IMR-90 (cell line): Measurements from ENCODE around the gene ADAMTS13. TPM values are rescaled to one million over a fixed set of nuclear protein-coding genes. Genes with fewer than 3 reads are reported as not detected.

Experiments
- ATAC-seq: fragments of 200-7000 bp; cut with Tn5 transposase; 2 replicates; pipeline ENCODE4 v1.9.1; 2020; ENCODE audit warnings: low read depth, mild to moderate bottlenecking, moderate library complexity
- BruUV-seq: library from RNA; stranded (reverse); fragments of 400-500 nt; replicated peaks from 2 replicates; lab custom pipeline; 2021; lab: Mats Ljungman, UMichigan
- CTCF ChIA-PET: fragments of 300-600 bp; formaldehyde crosslinking; extraction: SDS; loops from one replicate; lab custom pipeline; 2021; ENCODE audit warnings: antibody characterized with exemption; lab: Yijun Ruan, JAX
- POLR2A ChIA-PET: fragments of 300-600 bp; sonication (Branson Sonifier 250); formaldehyde crosslinking; loops from one replicate; lab custom pipeline; 2022; ENCODE audit warnings: antibody characterized with exemption; ENCODE audit not compliant: unreplicated experiment; lab: Charles Lee
- DNase-seq: peaks from one replicate; pipeline ENCODE4 v3.0.0; 2013
- H2AFZ ChIP-seq: replicated peaks from 2 replicates; pipeline ENCODE3; 2013; ENCODE audit warnings: low read length, mild to moderate bottlenecking; ENCODE audit not compliant: poor library complexity
- H2AK5ac ChIP-seq: 2 replicates; pipeline ENCODE4 v1.6.1; 2013; ENCODE audit warnings: low read depth, low read length, inconsistent platforms
- H2AK9ac ChIP-seq: replicated peaks from 2 replicates; pipeline ENCODE3; 2013; ENCODE audit warnings: mild to moderate bottlenecking, low read depth, low read length, moderate library complexity; ENCODE audit not compliant: poor library complexity
- H2BK120ac ChIP-seq: 2 replicates; pipeline ENCODE4 v1.6.1; 2013; ENCODE audit warnings: low read depth, low read length, inconsistent platforms
- H2BK15ac ChIP-seq: 3 replicates; pipeline ENCODE4 v1.6.1; 2013; ENCODE audit warnings: low read depth, low read length, inconsistent platforms
- H2BK20ac ChIP-seq: 2 replicates; pipeline ENCODE4 v1.6.1; 2013; ENCODE audit warnings: low read depth, mild to moderate bottlenecking, inconsistent platforms, low read length, moderate library complexity
- H2BK5ac ChIP-seq: 2 replicates; pipeline ENCODE4 v1.6.1; 2013; ENCODE audit warnings: mild to moderate bottlenecking, low read depth, low read length, inconsistent platforms; ENCODE audit not compliant: poor library complexity, severe bottlenecking
- H3K14ac ChIP-seq: replicated peaks from 2 replicates; pipeline ENCODE4 v1.6.1; 2013; ENCODE audit warnings: low read depth, low read length, inconsistent platforms
- H3K18ac ChIP-seq: 2 replicates; pipeline ENCODE4 v1.6.1; 2013; ENCODE audit warnings: low read depth, low read length, control low read depth
- H3K23ac ChIP-seq: 2 replicates; pipeline ENCODE4 v1.6.1; 2013; ENCODE audit warnings: low read depth, low read length, inconsistent platforms
- H3K27ac ChIP-seq: 2 replicates; pipeline ENCODE4 v1.5.1; 2013; ENCODE audit warnings: mild to moderate bottlenecking, control low read depth, low read length; ENCODE audit not compliant: insufficient read depth
- H3K27me3 ChIP-seq: 2 replicates; pipeline ENCODE4 v1.6.1; 2013; ENCODE audit warnings: low read length; ENCODE audit not compliant: control insufficient read depth, insufficient read depth
- H3K36me3 ChIP-seq: 2 replicates; pipeline ENCODE4 v1.6.1; 2013; ENCODE audit warnings: low read length, mixed read lengths; ENCODE audit not compliant: control insufficient read depth, insufficient read depth
- H3K4ac ChIP-seq: 2 replicates; pipeline ENCODE4 v1.6.1; 2013; ENCODE audit warnings: low read depth, low read length, inconsistent platforms
- H3K4me1 ChIP-seq: 2 replicates; pipeline ENCODE4 v1.6.1; 2013; ENCODE audit warnings: low read length, mixed read lengths; ENCODE audit not compliant: control insufficient read depth, insufficient read depth
- H3K4me2 ChIP-seq: 2 replicates; pipeline ENCODE4 v1.6.1; 2013; ENCODE audit warnings: low read depth, mild to moderate bottlenecking, control low read depth, low read length, moderate library complexity
- H3K4me3 ChIP-seq: 2 replicates; pipeline ENCODE4 v1.5.1; 2013; ENCODE audit warnings: low read depth, mild to moderate bottlenecking, control low read depth, low read length, moderate library complexity; ENCODE audit not compliant: insufficient read depth
- H3K56ac ChIP-seq: 2 replicates; pipeline ENCODE4 v1.6.1; 2013; ENCODE audit warnings: low read length, inconsistent platforms; ENCODE audit not compliant: insufficient read depth; ENCODE audit errors: extremely low read depth
- H3K79me1 ChIP-seq, 2 experiments: 2 replicates each; pipeline ENCODE4 v1.6.1; 2013; ENCODE audit warnings: low read length in 2 of 2, inconsistent platforms in 1 of 2, low read depth in 1 of 2
- H3K9ac ChIP-seq: 2 replicates; pipeline ENCODE4 v1.6.1; 2013; ENCODE audit warnings: low read depth, low read length, control low read depth
- H3K9me1 ChIP-seq: 2 replicates; pipeline ENCODE4 v1.6.1; 2013; ENCODE audit warnings: low read length, inconsistent platforms; ENCODE audit not compliant: insufficient read depth
- H3K9me3 ChIP-seq: 2 replicates; pipeline ENCODE4 v1.6.1; 2013; ENCODE audit warnings: low read length; ENCODE audit not compliant: control insufficient read depth, insufficient read depth
- H4K20me1 ChIP-seq: 2 replicates; pipeline ENCODE4 v1.6.1; 2013; ENCODE audit warnings: low read length, inconsistent platforms; ENCODE audit not compliant: insufficient read depth
- H4K5ac ChIP-seq: 2 replicates; pipeline ENCODE4 v1.6.1; 2013; ENCODE audit warnings: mild to moderate bottlenecking, low read depth, low read length, control low read depth
- H4K8ac ChIP-seq, 2 experiments: 2 replicates each; pipeline ENCODE4 v1.6.1; 2013; ENCODE audit warnings: low read depth in 2 of 2, low read length in 2 of 2, control low read depth in 1 of 2, inconsistent platforms in 1 of 2
- H4K91ac ChIP-seq: 2 replicates; pipeline ENCODE4 v1.6.1; 2013; ENCODE audit warnings: low read depth, low read length, inconsistent platforms; ENCODE audit not compliant: insufficient read depth
- BHLHE40 ChIP-seq: fragments of 150-350 bp; IDR thresholded peaks from 2 replicates; pipeline ENCODE4 v1.6.1; 2016; ENCODE audit warnings: mild to moderate bottlenecking, low read depth, low read length
- CEBPB ChIP-seq: IDR thresholded peaks from 2 replicates; pipeline ENCODE4 v1.6.1; 2012; ENCODE audit warnings: low read depth, low read length, improper control_type of control experiment
- CHD1 ChIP-seq: IDR thresholded peaks from 2 replicates; pipeline ENCODE4 v1.6.1; 2012; ENCODE audit warnings: low read depth, low read length, improper control_type of control experiment
- CTCF ChIP-seq: conservative IDR thresholded peaks from 2 replicates; pipeline ENCODE4 v1.5.1; 2012; ENCODE audit warnings: mild to moderate bottlenecking, low read depth, low read length, improper control_type of control experiment
- ELK1 ChIP-seq: fragments of 150-350 bp; IDR thresholded peaks from 2 replicates; pipeline ENCODE4 v1.6.1; 2016; ENCODE audit warnings: low read depth, mild to moderate bottlenecking, low read length, moderate library complexity, borderline replicate concordance
- FOS ChIP-seq: fragments of 150-350 bp; IDR thresholded peaks from 2 replicates; pipeline ENCODE4 v1.6.1; 2016; ENCODE audit warnings: low read depth, low read length
- MAFK ChIP-seq: IDR thresholded peaks from 2 replicates; pipeline ENCODE4 v1.6.1; 2012; ENCODE audit warnings: low read depth, low read length, improper control_type of control experiment
- MAZ ChIP-seq: IDR thresholded peaks from 2 replicates; pipeline ENCODE4 v1.6.1; 2012; ENCODE audit warnings: low read depth, mild to moderate bottlenecking, low read length, improper control_type of control experiment, moderate library complexity, borderline replicate concordance
- MXI1 ChIP-seq: IDR thresholded peaks from 2 replicates; pipeline ENCODE4 v1.6.1; 2012; ENCODE audit warnings: low read depth, mild to moderate bottlenecking, low read length, moderate library complexity, borderline replicate concordance
- NFE2L2 ChIP-seq: fragments of 150-350 bp; IDR thresholded peaks from 2 replicates; pipeline ENCODE4 v1.6.1; 2016; ENCODE audit warnings: low read depth, mild to moderate bottlenecking, low read length
- POLR2A ChIP-seq: IDR thresholded peaks from 2 replicates; pipeline ENCODE4 v1.6.1; 2012; ENCODE audit warnings: mild to moderate bottlenecking, low read depth, low read length
- RAD21 ChIP-seq: IDR thresholded peaks from 2 replicates; pipeline ENCODE4 v1.6.1; 2012; ENCODE audit warnings: low read length, improper control_type of control experiment
- RCOR1 ChIP-seq: IDR thresholded peaks from 2 replicates; pipeline ENCODE4 v1.6.1; 2012; ENCODE audit warnings: mild to moderate bottlenecking, low read length, improper control_type of control experiment; ENCODE audit not compliant: insufficient replicate concordance
- RFX5 ChIP-seq: IDR thresholded peaks from 2 replicates; pipeline ENCODE4 v1.8.0; 2012; ENCODE audit warnings: low read depth, mild to moderate bottlenecking, low read length, moderate library complexity
- SMC3 ChIP-seq: fragments of 150-350 bp; IDR thresholded peaks from 2 replicates; pipeline ENCODE4 v1.6.1; 2016; ENCODE audit warnings: low read depth, mild to moderate bottlenecking, antibody characterized with exemption, low read length, moderate library complexity
- WGBS, 2 experiments: methylation state at CpG; one replicate each; pipeline versions ENCODE4 v1.1.5 to v1.1.7; 2013; ENCODE audit warnings: missing lambda C conversion rate in 2 of 2; ENCODE audit not compliant: insufficient read length in 1 of 2; ENCODE audit errors: extremely low coverage in 2 of 2; 5-methylcytosine and 5-hydroxymethylcytosine counted together
- dilution Hi-C: fragments of 300-500 bp; cut with HindIII; formaldehyde crosslinking; loops from one replicate; pipeline ENCODE4 v1.14.3; 2018; ENCODE audit warnings: low sequenced_read_pairs; ENCODE audit not compliant: unreplicated experiment
- in situ Hi-C: fragments of 300-500 bp; cut with MboI; formaldehyde crosslinking; loops from 3 replicates; pipeline ENCODE4 v1.14.3; 2019; ENCODE audit warnings: low sequenced_read_pairs, inconsistent platforms, mixed read lengths
- intact Hi-C: fragments of 100-400 bp; cut with micrococcal nuclease; formaldehyde crosslinking; loops from 2 replicates; pipeline ENCODE4 v1.10.0; 2022
- polyA plus RNA-seq, 3 experiments: library from polyadenylated mRNA; depleted of rRNA; stranded (reverse); fragments of >200 nt; gene quantifications; 2 replicates each; pipeline ENCODE4 v1.2.3, GENCODE V29; 2012; ENCODE audit warnings: low replicate concordance in 1 of 3
- total RNA-seq: library from RNA; depleted of rRNA; stranded (reverse); fragments of >200 nt; gene quantifications from 2 replicates; pipeline ENCODE4 v1.2.3, GENCODE V29; 2012
- TF ChIP-seq, protein P1 (sequence below): fragments of 150-350 bp; IDR thresholded peaks from 2 replicates; pipeline ENCODE4 v1.6.1; 2017; ENCODE audit warnings: mild to moderate bottlenecking, antibody characterized with exemption, low read length, low read depth

Gene ADAMTS13
- total and polyA plus RNA-seq, 2 of the 4 experiments (the other 2 are of a cell fraction), result 0.18 to 2.8 TPM

DNA sequence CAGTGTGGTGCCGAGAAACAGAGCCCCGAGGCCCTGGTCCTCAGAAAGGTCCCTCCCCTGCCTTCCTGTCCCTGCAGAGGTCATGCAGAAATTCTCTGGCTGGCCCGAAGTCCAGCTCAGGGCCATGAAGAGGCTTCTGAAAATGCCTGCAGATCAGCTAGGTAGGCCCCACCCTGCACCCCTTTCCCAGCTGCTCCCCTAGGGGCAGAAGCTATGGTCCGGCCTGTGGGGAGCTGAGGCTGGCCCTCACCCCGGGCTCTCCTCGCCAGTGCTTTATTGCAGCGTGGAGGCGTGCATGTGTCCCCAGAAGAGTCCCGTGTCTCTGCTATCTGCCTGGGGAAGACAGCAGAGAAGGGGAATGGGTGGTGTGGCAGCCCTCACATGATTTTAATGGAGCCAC lies 24.3 kb upstream of the ADAMTS13 start:
- Histone ChIP-seq H2BK5ac (no peak overlapping the region), H3K4ac (no peak overlapping the region), H4K20me1 (no peaks in the 10 kb centered on the region), H3K9me1 (0 out of 2 replicates have a peak, but pooled peaks cover 4% of the 10 kb centered on the region), H3K27me3 (peaks cover 30% of the 10 kb centered on the region), H2BK15ac (no peak overlapping the region), H3K56ac (no peak overlapping the region), H2AFZ (no peak overlapping the region), H2BK20ac (no peak overlapping the region), H3K4me3 (no peak overlapping the region), H3K36me3 (peaks cover 1% of the 10 kb centered on the region), H4K5ac (no peak overlapping the region), H3K9ac (no peak overlapping the region), H4K8ac (no peak overlapping the region), H3K23ac (no peak overlapping the region), H2BK120ac (no peak overlapping the region), H3K4me2 (no peak overlapping the region), H3K14ac (no peak overlapping the region), H3K9me3 (no peaks in the 10 kb centered on the region), H2AK9ac (no peak overlapping the region), H3K79me1 (no peaks in the 10 kb centered on the region), H3K27ac (no peak overlapping the region), H4K91ac (no peak overlapping the region), H3K18ac (no peak overlapping the region), H2AK5ac (no peak overlapping the region), H3K4me1 (no peaks in the 10 kb centered on the region)
- TF ChIP-seq MAFK, result no peak
- no peak for TF ChIP-seq MAZ
- TF ChIP-seq FOS, result no peak
- TF ChIP-seq POLR2A, result no peak
- no peak for TF ChIP-seq RAD21
- TF ChIP-seq MXI1, result no peak
- TF ChIP-seq BHLHE40, result no peak
- TF ChIP-seq, protein P1, sequence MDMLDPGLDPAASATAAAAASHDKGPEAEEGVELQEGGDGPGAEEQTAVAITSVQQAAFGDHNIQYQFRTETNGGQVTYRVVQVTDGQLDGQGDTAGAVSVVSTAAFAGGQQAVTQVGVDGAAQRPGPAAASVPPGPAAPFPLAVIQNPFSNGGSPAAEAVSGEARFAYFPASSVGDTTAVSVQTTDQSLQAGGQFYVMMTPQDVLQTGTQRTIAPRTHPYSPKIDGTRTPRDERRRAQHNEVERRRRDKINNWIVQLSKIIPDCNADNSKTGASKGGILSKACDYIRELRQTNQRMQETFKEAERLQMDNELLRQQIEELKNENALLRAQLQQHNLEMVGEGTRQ, result no peak
- TF ChIP-seq NFE2L2, result no peak
- no peak for TF ChIP-seq CEBPB
- no peak for TF ChIP-seq CHD1
- no peak for TF ChIP-seq CTCF
- no peak for TF ChIP-seq RCOR1
- TF ChIP-seq ELK1, result no peak
- no peak for TF ChIP-seq SMC3
- TF ChIP-seq RFX5, result no peak
- in situ Hi-C loops (no loop called here), intact Hi-C loops (no loop called here), dilution Hi-C loops (no loop called here)
- ChIA-PET POLR2A (no interaction called here), CTCF (no interaction called here)
- ATAC-seq (no peak), DNase-seq (no peak)
- no TSS peak for BruUV-seq
- 85% methylated on average over 6 of the region's 9 CpGs; no CpG with 5 or more reads in 1 of the 2 experiments for WGBS, 2 experiments
